ENCODE results near the gene PTGFR.

The PTGFR gene

DNA sequence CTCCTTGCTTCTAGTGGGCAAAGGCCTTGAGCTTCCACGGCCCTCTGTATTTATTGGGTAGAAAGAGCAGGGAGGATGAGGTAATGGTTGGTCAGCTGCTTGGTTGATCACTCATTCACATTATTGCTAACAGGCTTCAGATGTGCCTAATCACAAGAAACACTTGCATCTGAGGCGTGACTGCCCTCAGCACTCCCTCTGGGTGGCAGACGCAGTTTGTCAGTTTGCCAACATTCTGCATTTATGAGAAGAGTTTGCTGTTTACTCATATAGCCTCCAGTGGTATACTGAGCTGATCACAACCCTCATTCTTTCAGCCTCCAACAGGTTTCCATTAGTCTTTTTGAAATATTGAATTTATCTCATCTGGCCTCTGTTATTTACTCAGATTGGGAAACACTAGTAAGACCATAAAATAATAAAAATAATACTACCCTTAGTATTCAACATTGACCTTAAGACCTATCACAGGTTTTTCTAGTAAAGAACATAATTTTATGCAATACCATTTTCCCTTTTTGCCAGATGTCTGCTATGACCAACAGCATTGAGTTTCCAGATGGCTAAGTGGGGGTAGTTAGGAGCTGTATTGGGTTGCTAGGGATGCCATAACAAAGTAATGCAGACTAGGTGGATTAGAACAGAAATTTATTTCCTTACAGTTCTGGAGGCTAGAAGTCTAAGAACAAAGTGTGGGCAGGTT, 53.3 kb downstream of the PTGFR start:
- H3K36me3 ChIP-seq, result no peaks in the 10 kb centered on the region
- DNase-seq, result no peak
- peaks cover 0 to 3% (median 0%) of the 10 kb centered on the region in 3 donors for H3K9me3 ChIP-seq
- no peak overlapping the region for H3K27ac ChIP-seq
- TF ChIP-seq, protein P1, sequence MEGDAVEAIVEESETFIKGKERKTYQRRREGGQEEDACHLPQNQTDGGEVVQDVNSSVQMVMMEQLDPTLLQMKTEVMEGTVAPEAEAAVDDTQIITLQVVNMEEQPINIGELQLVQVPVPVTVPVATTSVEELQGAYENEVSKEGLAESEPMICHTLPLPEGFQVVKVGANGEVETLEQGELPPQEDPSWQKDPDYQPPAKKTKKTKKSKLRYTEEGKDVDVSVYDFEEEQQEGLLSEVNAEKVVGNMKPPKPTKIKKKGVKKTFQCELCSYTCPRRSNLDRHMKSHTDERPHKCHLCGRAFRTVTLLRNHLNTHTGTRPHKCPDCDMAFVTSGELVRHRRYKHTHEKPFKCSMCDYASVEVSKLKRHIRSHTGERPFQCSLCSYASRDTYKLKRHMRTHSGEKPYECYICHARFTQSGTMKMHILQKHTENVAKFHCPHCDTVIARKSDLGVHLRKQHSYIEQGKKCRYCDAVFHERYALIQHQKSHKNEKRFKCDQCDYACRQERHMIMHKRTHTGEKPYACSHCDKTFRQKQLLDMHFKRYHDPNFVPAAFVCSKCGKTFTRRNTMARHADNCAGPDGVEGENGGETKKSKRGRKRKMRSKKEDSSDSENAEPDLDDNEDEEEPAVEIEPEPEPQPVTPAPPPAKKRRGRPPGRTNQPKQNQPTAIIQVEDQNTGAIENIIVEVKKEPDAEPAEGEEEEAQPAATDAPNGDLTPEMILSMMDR (IDR thresholded peaks at IDR 0.05), result no peak
- H3K4me3 ChIP-seq, result no peak overlapping the region
- intact Hi-C loops (cut with DNase I; ENCODE audit: low total_unique reads), result no loop called here
- no peaks in the 10 kb centered on the region for H3K27me3 ChIP-seq
- no peaks in the 10 kb centered on the region for H3K4me1 ChIP-seq

DNA sequence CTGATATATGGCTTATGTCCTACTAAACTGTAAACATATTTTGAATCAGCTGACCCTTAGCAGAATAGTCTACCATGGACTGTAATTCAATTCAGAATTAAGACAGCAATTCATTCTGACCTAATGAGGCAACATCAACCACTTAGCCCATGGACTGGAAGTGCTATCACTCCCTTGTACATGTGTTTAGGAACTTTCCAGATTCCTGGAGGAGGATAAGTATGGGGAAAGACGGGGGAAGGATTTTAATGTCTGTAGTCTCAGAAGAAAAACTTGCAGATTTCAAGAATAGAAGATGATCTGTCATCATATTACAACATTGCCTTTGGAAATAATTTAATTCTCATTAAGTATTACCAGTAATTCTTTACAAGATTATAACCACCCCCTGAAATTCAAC, 56.3 kb downstream of the PTGFR start:
- intact Hi-C loops (cut with DNase I; ENCODE audit: low total_unique reads), result no loop called here
- DNase-seq, result no peak
- Histone ChIP-seq H3K4me1 (no peaks in the 10 kb centered on the region), H3K27me3 (no peaks in the 10 kb centered on the region), H3K9me3 (peaks cover 0 to 9% (median 6%) of the 10 kb centered on the region in 3 donors), H3K27ac (no peak overlapping the region), H3K36me3 (no peaks in the 10 kb centered on the region), H3K4me3 (no peak overlapping the region)
- TF ChIP-seq, protein P1 (IDR thresholded peaks at IDR 0.05), result no peak

DNA sequence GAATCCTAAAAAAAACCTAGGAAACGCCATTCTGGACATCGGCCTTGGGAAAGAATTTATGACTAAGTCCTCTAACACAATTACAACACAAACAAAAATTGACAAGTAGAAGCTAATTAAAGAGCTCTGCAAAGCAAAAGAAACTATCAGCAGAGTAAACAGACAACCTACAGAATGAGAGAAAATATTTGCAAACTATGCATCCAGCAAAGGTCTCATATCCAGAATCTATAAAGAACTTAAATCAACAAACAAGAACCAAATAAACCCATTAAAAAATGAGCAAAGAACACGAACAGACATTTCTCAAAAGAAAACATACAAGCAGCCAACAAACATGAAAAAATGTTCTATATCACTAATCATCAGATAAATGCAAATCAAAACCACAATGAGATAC, 58.6 kb downstream of the PTGFR start:
- peaks cover 0 to 15% (median 14%) of the 10 kb centered on the region in 3 donors for H3K9me3 ChIP-seq
- TF ChIP-seq, protein P1 (IDR thresholded peaks at IDR 0.05), result no peak
- no peaks in the 10 kb centered on the region for H3K4me1 ChIP-seq
- intact Hi-C loops (cut with DNase I; ENCODE audit: low total_unique reads), result no loop called here
- no peak overlapping the region for H3K27ac ChIP-seq
- H3K36me3 ChIP-seq, result no peaks in the 10 kb centered on the region
- DNase-seq, result no peak
- no peaks in the 10 kb centered on the region for H3K27me3 ChIP-seq
- no peak overlapping the region for H3K4me3 ChIP-seq

DNA sequence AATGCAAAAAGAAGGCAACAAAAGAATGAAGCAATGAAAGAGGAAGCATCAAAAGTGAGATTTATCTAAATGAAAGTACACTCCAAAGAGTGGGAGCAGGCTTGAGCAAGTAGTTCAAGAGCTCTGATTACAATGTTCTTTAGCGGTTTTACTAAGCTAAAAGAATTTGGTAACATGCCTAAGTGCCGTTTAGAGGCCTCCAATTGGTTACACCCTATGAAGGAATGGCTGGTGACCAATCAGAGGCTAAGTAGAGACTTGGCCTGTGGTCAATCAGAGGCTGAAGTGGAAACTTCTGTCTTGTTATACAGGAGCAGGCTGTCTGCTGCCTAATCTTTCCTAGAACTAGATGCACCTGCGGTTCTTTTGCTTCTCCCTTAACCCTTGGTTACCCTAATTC, 59.1 kb downstream of the PTGFR start:
- H3K9me3 ChIP-seq, result peaks cover 0 to 14% (median 12%) of the 10 kb centered on the region in 3 donors
- DNase-seq, result no peak
- H3K27ac ChIP-seq, result no peak overlapping the region
- intact Hi-C loops (cut with DNase I; ENCODE audit: low total_unique reads), result no loop called here
- no peak overlapping the region for H3K4me3 ChIP-seq
- TF ChIP-seq, protein P1 (IDR thresholded peaks at IDR 0.05), result no peak
- H3K36me3 ChIP-seq, result no peaks in the 10 kb centered on the region
- H3K4me1 ChIP-seq, result no peaks in the 10 kb centered on the region
- no peaks in the 10 kb centered on the region for H3K27me3 ChIP-seq

DNA sequence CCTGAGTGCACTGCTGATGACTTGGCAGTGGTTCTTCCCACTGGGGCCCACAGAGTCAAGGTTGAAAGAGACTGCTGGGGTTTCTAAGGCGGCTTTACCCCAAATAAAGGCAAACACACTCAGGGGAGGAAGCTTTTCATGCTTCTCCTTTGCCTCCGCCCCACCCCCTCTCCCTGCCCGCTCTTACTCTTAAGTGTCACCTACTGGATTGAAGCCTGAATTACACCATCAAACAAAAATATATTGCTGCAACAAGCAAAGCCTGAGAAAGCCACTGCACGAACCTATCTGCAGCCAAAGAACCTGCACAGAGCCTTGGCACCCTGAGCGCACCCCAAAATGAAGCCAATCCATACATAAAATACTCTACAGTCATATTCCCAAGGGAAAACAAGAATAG, 63.1 kb downstream of the PTGFR start:
- TF ChIP-seq, protein P1 (IDR thresholded peaks at IDR 0.05), result no peak
- DNase-seq, result no peak
- H3K27ac ChIP-seq, result no peak overlapping the region
- no peaks in the 10 kb centered on the region for H3K27me3 ChIP-seq
- H3K9me3 ChIP-seq, result peaks cover 0 to 14% (median 12%) of the 10 kb centered on the region in 3 donors
- intact Hi-C loops (cut with DNase I; ENCODE audit: low total_unique reads), result no loop called here
- H3K4me1 ChIP-seq, result no peaks in the 10 kb centered on the region
- no peaks in the 10 kb centered on the region for H3K36me3 ChIP-seq
- no peak overlapping the region for H3K4me3 ChIP-seq
